IPS DF 6.9 (cell line): ENCODE results near the gene ARIH2.
"Not testable (repeated sequence)": the region's sequence is repeated elsewhere in the genome, so short reads cannot be mapped to it uniquely, and the experiment has no call there.

ENCODE experiments used
- DNase-seq: peaks from one replicate; pipeline ENCODE4 v3.0.0-alpha.2; 2013; ENCODE audit warnings: low read depth, low spot score
- H3K27ac ChIP-seq: one replicate; pipeline ENCODE4 v1.5.1; 2013; ENCODE audit warnings: low read length, control low read depth
- H3K27me3 ChIP-seq: 2 replicates; pipeline ENCODE4 v1.6.1; 2013; ENCODE audit warnings: mild to moderate bottlenecking, low read length; ENCODE audit not compliant: control insufficient read depth, insufficient read depth
- H3K36me3 ChIP-seq: 2 replicates; pipeline ENCODE4 v1.6.1; 2013; ENCODE audit warnings: low read length; ENCODE audit not compliant: control insufficient read depth, insufficient read depth
- H3K4me1 ChIP-seq: 2 replicates; pipeline ENCODE4 v1.6.1; 2013; ENCODE audit warnings: low read length; ENCODE audit not compliant: control insufficient read depth, insufficient read depth
- H3K4me3 ChIP-seq: 2 replicates; pipeline ENCODE4 v1.5.1; 2013; ENCODE audit warnings: mild to moderate bottlenecking, low read length
- H3K9me3 ChIP-seq: 2 replicates; pipeline ENCODE4 v1.6.1; 2013; ENCODE audit warnings: low read length, inconsistent platforms; ENCODE audit not compliant: control insufficient read depth, insufficient read depth
- WGBS: extraction: QIAGEN DNeasy Blood & Tissue Kit; methylation state at CpG from one replicate; pipeline ENCODE4 v1.1.7; 2013; ENCODE audit warnings: mixed read lengths, missing lambda C conversion rate; ENCODE audit not compliant: insufficient read length, insufficient coverage; 5-methylcytosine and 5-hydroxymethylcytosine counted together

The ARIH2 gene

DNA sequence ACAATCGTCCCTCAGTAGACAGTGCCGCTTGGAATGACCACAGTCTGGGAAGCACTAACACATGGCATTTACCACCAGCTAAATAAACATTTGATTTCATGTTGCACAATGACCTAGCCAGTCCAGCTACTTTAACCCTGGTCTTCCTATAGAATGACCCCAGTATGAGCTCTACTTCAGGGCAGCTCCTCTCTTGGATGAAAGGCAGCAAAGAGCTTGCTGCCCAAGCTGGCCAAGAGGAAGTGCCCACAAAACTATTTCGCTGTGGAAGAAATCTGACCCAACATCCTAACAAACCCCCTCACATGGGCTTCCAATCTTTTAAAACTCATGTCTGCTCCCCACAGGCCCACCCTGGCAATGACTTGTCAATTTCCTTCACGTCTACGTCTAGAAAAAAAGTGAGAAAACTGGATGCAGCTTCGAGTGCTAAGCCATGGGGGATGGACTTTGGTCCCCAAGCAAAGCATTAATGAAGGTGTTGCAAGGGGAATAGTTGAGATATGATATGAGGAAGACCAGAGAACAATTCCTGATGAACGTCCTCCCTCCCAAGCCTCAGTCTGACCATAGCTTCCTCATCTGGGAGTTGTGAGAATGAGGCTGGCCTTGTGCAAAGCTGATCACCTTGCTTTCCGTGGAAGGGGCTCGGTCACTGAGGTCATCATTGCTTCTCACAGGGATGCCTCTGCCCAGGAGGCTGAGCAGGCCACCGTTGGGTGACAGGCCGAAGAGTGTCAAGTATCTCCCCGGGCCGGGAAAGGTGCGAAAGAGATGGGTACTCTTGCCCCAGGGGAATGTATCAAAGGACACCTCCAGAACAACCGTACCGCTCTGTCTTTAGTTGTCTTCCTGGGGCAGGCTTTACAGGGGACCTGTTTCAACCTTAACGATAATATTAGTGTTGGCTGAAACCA, 20.9 kb upstream of the ARIH2 start:
- Histone ChIP-seq H3K4me3 (peak overlapping the region; percentile 75; the same call in 1 of the 2 replicates), H3K9me3 (no peaks in the 10 kb centered on the region), H3K4me1 (no peaks in the 10 kb centered on the region), H3K36me3 (no peaks in the 10 kb centered on the region), H3K27me3 (no peaks in the 10 kb centered on the region), H3K27ac (no peak overlapping the region)
- WGBS = no CpG with 5 or more reads among the region's 17 CpGs
- DNase-seq = no peak

DNA sequence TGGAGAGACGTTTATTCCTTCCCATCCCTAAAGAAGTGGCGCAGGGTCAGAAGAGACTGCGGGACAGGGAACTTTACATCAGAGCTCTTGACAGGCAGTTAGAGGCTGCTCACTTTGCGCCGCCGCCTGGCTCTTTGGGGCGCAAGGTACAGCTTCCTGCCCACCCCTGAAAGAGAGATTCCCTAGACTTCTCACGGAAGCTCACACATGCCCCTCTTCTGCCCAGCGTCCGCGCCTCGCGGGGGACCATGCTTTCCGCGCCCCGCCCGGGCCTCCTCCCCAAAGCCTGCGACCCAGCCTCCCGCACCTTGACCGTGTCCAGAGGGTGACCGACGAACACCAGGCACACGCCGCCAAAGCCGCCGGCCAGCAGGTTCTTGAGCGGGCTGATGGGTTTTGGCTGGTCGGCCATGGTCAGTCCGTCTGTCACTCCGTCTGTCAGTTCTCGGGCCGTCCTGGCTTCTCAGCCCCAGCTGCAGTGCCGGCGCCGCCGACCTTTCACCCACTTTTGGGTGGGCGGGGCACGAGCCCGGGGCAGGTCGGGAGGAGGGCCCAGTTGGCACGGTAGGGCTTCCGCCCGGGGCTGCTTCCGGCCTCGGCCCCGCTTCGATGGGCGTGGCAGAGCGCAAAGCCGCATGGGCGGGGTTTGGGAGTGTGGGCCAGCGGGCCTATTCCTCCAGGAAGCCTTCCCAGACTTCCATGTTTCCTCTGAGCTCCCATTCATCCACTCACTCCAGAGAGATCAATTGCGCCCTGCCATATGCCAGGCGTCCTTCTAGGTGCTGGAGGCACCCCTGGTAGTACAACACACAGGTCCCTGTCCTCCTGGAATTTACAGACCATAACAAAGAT, 20.0 kb upstream of the ARIH2 start, which contains the start of gene SLC25A20:
TSS of gene SLC25A20 (minus strand) at position 500 of the 852 bp plus-strand sequence. CDS start at position 412, 88 bp downstream.
- peak; percentile 89 for DNase-seq
- no CpG with 5 or more reads among the region's 54 CpGs for WGBS
- Histone ChIP-seq H3K4me1 (no peaks in the 10 kb centered on the region), H3K4me3 (peak within 1 kb of the TSS; percentile 75; the same call in 1 of the 2 replicates), H3K27me3 (no peaks in the 10 kb centered on the region), H3K27ac (no peak within 1 kb of the TSS), H3K36me3 (no peaks in the 10 kb centered on the region), H3K9me3 (no peaks in the 10 kb centered on the region)

- WGBS = 100% methylated on average over 1 of the region's 4 CpGs
- Histone ChIP-seq H3K36me3 (no peaks in the 10 kb centered on the region), H3K27me3 (no peaks in the 10 kb centered on the region), H3K9me3 (no peaks in the 10 kb centered on the region), H3K27ac (no peak overlapping the region), H3K4me1 (no peaks in the 10 kb centered on the region), H3K4me3 (no peak overlapping the region)
- DNase-seq = no peak
Observed at GRCh38 chr3:48899273-48899672, 19.4 kb upstream of the ARIH2 start.

GRCh38 chr3:48907026-48907425, 11.6 kb upstream of the ARIH2 start:
- not testable (repeated sequence) for H3K9me3 ChIP-seq, H3K4me3 ChIP-seq, H3K36me3 ChIP-seq, H3K27me3 ChIP-seq, DNase-seq, H3K27ac ChIP-seq, H3K4me1 ChIP-seq
- WGBS = no CpG with 5 or more reads among the region's 13 CpGs

DNA sequence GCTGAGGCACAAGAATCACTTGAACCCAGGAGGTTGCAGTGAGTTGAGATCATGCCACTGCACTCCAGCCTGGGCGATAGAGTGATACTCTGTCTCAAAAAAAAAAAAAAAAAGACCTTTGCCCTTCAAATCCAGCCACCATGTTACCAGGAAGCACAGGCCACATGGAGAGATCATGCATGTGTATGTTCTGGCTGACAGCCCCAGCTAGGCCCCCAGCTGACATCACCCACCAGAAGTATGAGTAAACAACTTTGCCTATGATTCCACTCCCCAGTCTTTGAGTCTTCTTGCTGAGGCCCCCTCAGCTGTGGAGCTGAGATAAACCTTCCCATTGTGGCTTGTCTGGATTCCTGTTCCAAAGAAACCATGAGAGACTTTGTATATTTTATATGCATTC, 3.3 kb upstream of the ARIH2 start:
- no peaks in the 10 kb centered on the region for H3K9me3 ChIP-seq
- no peaks in the 10 kb centered on the region for H3K4me1 ChIP-seq
- no peaks in the 10 kb centered on the region for H3K27me3 ChIP-seq
- no peak for DNase-seq
- H3K27ac ChIP-seq = no peak overlapping the region
- no CpG with 5 or more reads among the region's 1 CpG for WGBS
- no peaks in the 10 kb centered on the region for H3K36me3 ChIP-seq
- H3K4me3 ChIP-seq = no peak overlapping the region

GRCh38 chr3:48919215-48920138, 835 bp downstream of the ARIH2 start:
- no peaks in the 10 kb centered on the region for H3K27me3 ChIP-seq
- H3K4me1 ChIP-seq = no peaks in the 10 kb centered on the region
- WGBS = no CpG with 5 or more reads among the region's 54 CpGs
- H3K4me3 ChIP-seq = peak overlapping the region; percentile 84
- peaks cover 4% of the 10 kb centered on the region; the same call in 1 of the 2 replicates for H3K36me3 ChIP-seq
- H3K27ac ChIP-seq = no peak overlapping the region
- DNase-seq = no peak
- no peaks in the 10 kb centered on the region for H3K9me3 ChIP-seq

- no CpG with 5 or more reads among the region's 11 CpGs for WGBS
- no peak overlapping the region for H3K4me3 ChIP-seq
- H3K27ac ChIP-seq = no peak overlapping the region
- no peaks in the 10 kb centered on the region for H3K27me3 ChIP-seq
- H3K36me3 ChIP-seq = peaks cover 6% of the 10 kb centered on the region; the same call in 1 of the 2 replicates
- no peaks in the 10 kb centered on the region for H3K9me3 ChIP-seq
- no peak for DNase-seq
- H3K4me1 ChIP-seq = no peaks in the 10 kb centered on the region
Observed at GRCh38 chr3:48926425-48927392, 8.1 kb downstream of the ARIH2 start.

DNA sequence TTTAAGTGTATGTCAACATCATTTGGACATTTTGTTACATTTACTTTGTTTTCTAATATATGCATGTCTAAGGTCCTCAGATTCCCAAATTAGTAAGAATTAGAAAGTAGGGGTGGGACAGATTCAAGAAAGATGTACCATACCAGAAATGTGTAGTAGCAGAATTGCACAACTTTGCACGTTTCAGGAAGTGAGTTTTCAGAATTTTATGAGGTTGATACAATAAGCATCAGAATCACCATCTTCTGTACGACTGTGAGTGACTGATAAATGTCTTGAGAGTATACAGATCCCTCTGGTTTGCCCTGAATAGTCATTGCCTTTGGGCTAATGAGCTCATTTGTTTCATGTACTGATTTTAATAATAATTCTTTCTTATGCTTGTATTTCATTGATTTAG, 9.3 kb downstream of the ARIH2 start:
- Histone ChIP-seq H3K27me3 (no peaks in the 10 kb centered on the region), H3K9me3 (no peaks in the 10 kb centered on the region), H3K36me3 (peaks cover 6% of the 10 kb centered on the region; the same call in 1 of the 2 replicates), H3K27ac (no peak overlapping the region), H3K4me3 (no peak overlapping the region), H3K4me1 (no peaks in the 10 kb centered on the region)
- WGBS = no CpG with 5 or more reads among the region's 2 CpGs
- DNase-seq = no peak

DNA sequence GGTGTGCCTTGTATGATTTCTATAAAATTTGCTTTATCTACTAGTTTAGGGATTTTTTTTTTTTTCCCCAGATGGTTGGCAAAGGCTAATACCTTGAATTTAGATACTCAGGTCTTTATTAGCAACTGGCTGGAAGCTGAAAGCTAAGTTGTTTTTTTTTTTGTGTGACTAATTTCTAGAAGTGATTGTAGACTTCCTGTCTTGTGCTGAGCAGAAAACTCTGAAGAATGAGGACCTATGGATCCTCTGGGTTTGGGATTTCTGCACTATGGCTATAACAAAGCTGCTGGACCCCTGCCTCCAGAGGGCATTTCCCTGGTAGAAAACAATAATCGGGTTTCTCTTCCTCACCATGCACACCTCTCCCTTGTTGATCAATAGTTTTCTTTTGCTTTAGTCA, 10.0 kb downstream of the ARIH2 start:
- H3K27me3 ChIP-seq = no peaks in the 10 kb centered on the region
- H3K27ac ChIP-seq = no peak overlapping the region
- no CpG with 5 or more reads among the region's 1 CpG for WGBS
- H3K4me1 ChIP-seq = no peaks in the 10 kb centered on the region
- no peak for DNase-seq
- no peaks in the 10 kb centered on the region for H3K9me3 ChIP-seq
- no peak overlapping the region for H3K4me3 ChIP-seq
- peaks cover 5% of the 10 kb centered on the region; the same call in 1 of the 2 replicates for H3K36me3 ChIP-seq
